Uterus (tissue), 4 donors: ENCODE data around the gene MINDY3. TPM values are rescaled to one million over a fixed set of nuclear protein-coding genes. Genes with fewer than 3 reads are reported as not detected.

Experiments used
- DNase-seq, 2 donors: peaks; one replicate each; pipeline ENCODE4 v3.0.0-alpha.2; 2019 to 2020
- H3K27ac ChIP-seq, 2 donors: fragments of 200-600 bp; sonication (generic); 1 replicate in 1 of 2; 2 replicates in 1 of 2; pipeline ENCODE4 v1.5.1; 2016 to 2018
- H3K27me3 ChIP-seq, 2 donors: fragments of 200-600 bp; sonication (generic); one replicate each; pipeline ENCODE4 v1.5.1; 2018 to 2019; ENCODE audit warnings: control low read depth in 1 of 2
- H3K36me3 ChIP-seq, 2 donors: fragments of 200-600 bp; sonication (generic); one replicate each; pipeline ENCODE4 v1.5.1; 2019; ENCODE audit warnings: control low read depth in 1 of 2
- H3K4me1 ChIP-seq, 2 donors: fragments of 200-600 bp; sonication (generic); one replicate each; pipeline ENCODE4 v1.5.1; 2018 to 2019; ENCODE audit warnings: control low read depth in 1 of 2
- H3K4me3 ChIP-seq, 2 donors: fragments of 200-600 bp; sonication (generic); 1 replicate in 1 of 2; 2 replicates in 1 of 2; pipeline ENCODE4 v1.5.1; 2018 to 2019; ENCODE audit warnings: mild to moderate bottlenecking in 1 of 2
- H3K9me3 ChIP-seq, 2 donors: fragments of 200-600 bp; sonication (generic); one replicate each; pipeline ENCODE4 v1.5.1; 2019; ENCODE audit warnings: control low read depth in 1 of 2
- CTCF ChIP-seq, 4 experiments: fragments of 200-600 bp in 2 of 4; fragments of 450-650 bp in 2 of 4; sonication (generic) in 2 of 4; IDR thresholded peaks; one replicate each; pipeline ENCODE4 v1.5.1; 2016 to 2019; ENCODE audit warnings: antibody characterized with exemption in 4 of 4, mild to moderate bottlenecking in 2 of 4, moderate library complexity in 1 of 4
- POLR2A ChIP-seq, 2 donors: fragments of 450-650 bp; IDR thresholded peaks; one replicate each; pipeline ENCODE4 v1.6.1; 2016; ENCODE audit warnings: antibody characterized with exemption in 2 of 2, mild to moderate bottlenecking in 1 of 2, moderate library complexity in 1 of 2
- intact Hi-C: fragments of 100-400 bp; cut with DNase I; formaldehyde crosslinking; loops from one replicate; pipeline ENCODE4 v1.15.1; 2023; ENCODE audit warnings: low total_unique reads
- total RNA-seq, 4 donors: library from RNA; depleted of rRNA in 3 of 4; stranded (reverse); fragments of >200 nt in 3 of 4; gene quantifications; one replicate each; pipeline versions ENCODE4 v1.1.0 to v1.2.4, GENCODE V29; 2014 to 2023
- donor health status: DM: yes; HTN: yes; CAD: no.

The MINDY3 gene
- total RNA-seq, 4 donors from 2014 or later = 20.9 to 63.5 (median 51.7) TPM

DNA sequence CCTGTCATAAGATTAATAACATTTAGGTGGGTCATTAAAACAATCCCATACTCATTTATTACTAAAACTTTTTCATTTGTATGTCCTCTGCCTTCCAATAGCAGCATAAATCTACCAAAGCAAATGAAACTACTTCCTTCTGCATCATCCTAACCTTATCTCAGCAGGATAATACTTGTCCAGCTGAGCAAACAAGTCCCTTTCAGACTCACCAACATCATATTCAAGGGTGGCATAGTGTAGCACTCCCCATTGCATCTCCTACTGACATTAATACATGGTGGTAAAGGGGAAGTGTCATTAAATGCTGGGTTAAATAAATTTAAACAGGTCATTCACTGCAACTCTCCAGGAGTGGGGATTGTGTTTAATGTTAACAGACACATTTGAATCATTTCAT, 3.4 kb upstream of the MINDY3 start:
- H3K36me3 ChIP-seq = no peaks in the 10 kb centered on the region
- H3K9me3 ChIP-seq = no peaks in the 10 kb centered on the region
- H3K27ac ChIP-seq = no peak overlapping the region
- no peak for TF ChIP-seq POLR2A (IDR thresholded peaks at IDR 0.05)
- TF ChIP-seq CTCF (IDR thresholded peaks at IDR 0.05) = no peak
- no peak overlapping the region for H3K4me3 ChIP-seq
- H3K27me3 ChIP-seq = peaks cover 0 to 9% of the 10 kb centered on the region in 2 donors
- H3K4me1 ChIP-seq = peaks cover 4 to 5% of the 10 kb centered on the region in 2 donors
- intact Hi-C loops = no loop called here
- DNase-seq = no peak

DNA sequence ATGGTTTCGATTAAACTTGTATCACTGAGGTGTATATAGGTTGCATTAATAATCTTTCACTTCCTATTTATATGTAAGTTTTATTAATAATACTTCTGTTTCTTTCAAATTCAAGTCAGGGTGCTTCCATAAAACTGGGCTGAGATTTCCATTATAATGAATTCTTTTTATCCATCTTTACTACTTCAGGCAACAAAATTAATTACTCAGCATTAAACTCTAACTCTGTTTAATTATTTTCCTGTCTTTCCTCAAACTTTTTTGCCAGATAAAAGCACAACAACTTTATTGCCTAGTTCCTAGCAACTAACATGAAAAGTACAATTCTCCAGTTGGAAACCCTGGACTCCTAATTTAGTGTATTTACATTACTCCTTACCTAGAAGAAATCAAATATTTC, 3.0 kb upstream of the MINDY3 start:
- Histone ChIP-seq H3K27me3 (peaks cover 0 to 6% of the 10 kb centered on the region in 2 donors), H3K36me3 (no peaks in the 10 kb centered on the region), H3K27ac (no peak overlapping the region), H3K9me3 (no peaks in the 10 kb centered on the region), H3K4me3 (no peak overlapping the region), H3K4me1 (peaks cover 4 to 6% of the 10 kb centered on the region in 2 donors)
- intact Hi-C loops = no loop called here
- no peak for DNase-seq
- TF ChIP-seq POLR2A (IDR thresholded peaks at IDR 0.05) (no peak), CTCF (IDR thresholded peaks at IDR 0.05) (no peak)

- no peak for DNase-seq
- Histone ChIP-seq H3K9me3 (no peaks in the 10 kb centered on the region), H3K4me3 (peak overlapping the region; percentile 94 to 100), H3K27ac (peak overlapping the region; percentile 63 to 81), H3K36me3 (no peaks in the 10 kb centered on the region), H3K27me3 (no peaks in the 10 kb centered on the region), H3K4me1 (peaks cover 4 to 6% of the 10 kb centered on the region in 2 donors)
- intact Hi-C loops = no loop called here
- TF ChIP-seq CTCF (IDR thresholded peaks at IDR 0.05) (no peak), POLR2A (IDR thresholded peaks at IDR 0.05) (no peak)
These were observed 440 bp upstream of the MINDY3 start for GRCh38 chr10:15860692-15861201.

- no peaks in the 10 kb centered on the region for H3K27me3 ChIP-seq
- peak overlapping the region; percentile 94 to 100 for H3K4me3 ChIP-seq
- peaks cover 4 to 6% of the 10 kb centered on the region in 2 donors for H3K4me1 ChIP-seq
- DNase-seq = no peak
- TF ChIP-seq CTCF (IDR thresholded peaks at IDR 0.05) = no peak
- no peaks in the 10 kb centered on the region for H3K9me3 ChIP-seq
- peak overlapping the region in 1 of 2 donors; percentile 81 for H3K27ac ChIP-seq
- no peaks in the 10 kb centered on the region for H3K36me3 ChIP-seq
- intact Hi-C loops = no loop called here
These were observed 800 bp downstream of the MINDY3 start for GRCh38 chr10:15859509-15859905.

- TF ChIP-seq CTCF (IDR thresholded peaks at IDR 0.05) = no peak
- no peaks in the 10 kb centered on the region for H3K36me3 ChIP-seq
- peaks cover 4 to 6% of the 10 kb centered on the region in 2 donors for H3K4me1 ChIP-seq
- intact Hi-C loops = no loop called here
- H3K27ac ChIP-seq = no peak overlapping the region
- no peak for DNase-seq
- peak overlapping the region in 1 of 2 donors; percentile 94 for H3K4me3 ChIP-seq
- no peaks in the 10 kb centered on the region for H3K9me3 ChIP-seq
- H3K27me3 ChIP-seq = no peaks in the 10 kb centered on the region
These were observed 1.4 kb downstream of the MINDY3 start for GRCh38 chr10:15858861-15859281.
